G401.6 (cell line): ENCODE results near the gene RGPD5.
A peak's percentile ranks its signal among the peaks of the same experiment; 100 is the strongest.
"Not testable (repeated sequence)": the region's sequence is repeated elsewhere in the genome, so short reads cannot be mapped to it uniquely, and the experiment has no call there.

Source experiments
- FAIRE-seq: peaks from 2 replicates; lab custom pipeline; 2012; peaks lifted over from hg19 to GRCh38; lab: Jason Lieb, UNC

RGPD5 gene

GRCh38 chr2:109794074-109794737 lies at the start of gene RGPD5:
RGPD5 (plus strand) TSS chr2:109794305; CDS start chr2:109794466, 161 bp downstream.
- not testable (repeated sequence) for FAIRE-seq

DNA sequence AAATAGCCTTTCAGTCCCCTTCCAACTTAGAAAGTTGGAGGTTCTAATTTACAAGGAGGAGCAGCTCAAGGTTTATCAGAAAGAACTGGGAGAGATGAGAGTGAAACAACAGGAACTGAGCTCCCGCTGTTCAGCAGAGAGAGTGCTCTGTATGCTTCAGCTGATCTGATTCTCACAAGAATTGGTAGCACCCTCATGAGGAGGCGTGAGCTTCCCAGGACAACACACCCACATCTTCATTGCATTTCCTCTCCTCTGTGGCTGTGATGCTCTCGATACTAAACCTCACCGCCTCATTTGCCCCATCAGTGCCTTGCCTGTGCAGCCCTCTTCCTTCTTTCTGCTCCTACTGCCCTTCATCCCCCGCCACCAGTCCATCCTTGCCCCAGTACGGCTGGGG lies 42.5 kb upstream of the RGPD5 start:
- not testable (repeated sequence) for FAIRE-seq

DNA sequence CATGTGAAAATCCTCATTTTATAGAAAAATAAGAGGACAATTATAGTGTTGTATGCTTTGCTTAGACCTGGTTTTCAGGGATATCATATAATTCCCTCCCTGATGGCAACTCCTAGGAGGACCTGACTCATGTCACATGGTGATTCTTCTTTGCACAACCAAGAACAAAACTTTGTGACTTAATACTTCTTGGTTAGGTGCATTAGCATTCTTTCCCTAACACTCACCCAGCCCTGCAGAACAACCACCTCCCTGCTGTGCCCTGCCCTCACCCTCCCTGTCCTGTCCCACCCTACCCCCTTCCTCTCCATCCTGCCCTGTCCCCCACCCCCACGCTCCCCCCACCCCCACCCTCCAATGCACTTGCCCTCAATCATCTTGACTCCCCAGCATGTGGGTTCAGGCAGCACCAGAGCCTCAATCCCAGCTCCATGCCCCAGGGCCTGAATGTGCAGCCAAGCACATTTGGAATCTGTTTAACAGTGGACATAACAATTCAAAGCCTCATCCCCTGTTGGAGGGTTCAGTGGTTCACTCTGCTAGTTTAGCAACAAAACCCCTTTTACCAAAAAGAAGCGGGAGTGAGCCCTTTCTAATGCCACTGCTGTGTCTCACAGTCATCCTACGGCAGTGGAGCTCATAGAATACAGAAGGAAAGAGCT lies 36.8 kb upstream of the RGPD5 start:
- FAIRE-seq: not testable (repeated sequence)

GRCh38 chr2:109760265-109761042 lies 33.7 kb upstream of the RGPD5 start:
- not testable (repeated sequence) for FAIRE-seq

DNA sequence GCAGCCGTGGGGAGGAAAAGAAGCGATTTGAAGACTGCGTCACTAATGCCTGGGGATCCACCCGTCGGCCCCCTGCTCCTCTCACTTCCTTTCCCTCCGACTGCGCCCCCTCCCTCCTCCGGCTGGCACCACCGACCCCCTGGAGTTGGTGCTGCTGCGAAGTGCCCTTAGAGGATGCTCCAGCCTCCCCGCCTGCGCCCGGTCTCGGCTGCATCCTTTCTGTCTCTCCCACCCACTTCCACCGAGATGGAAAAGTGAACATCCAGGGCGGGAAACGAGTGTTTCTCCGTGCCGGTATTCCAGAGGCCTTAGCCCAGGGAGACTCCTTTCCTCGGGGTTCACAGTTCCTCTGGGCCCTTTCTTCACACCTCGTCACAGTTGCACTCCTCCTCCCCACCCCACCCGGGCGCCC lies 33.1 kb upstream of the RGPD5 start:
- not testable (repeated sequence) for FAIRE-seq

- FAIRE-seq: not testable (repeated sequence)
Measured at GRCh38 chr2:109761976-109762375, 32.1 kb upstream of the RGPD5 start.

GRCh38 chr2:109766074-109766473 lies 28.0 kb upstream of the RGPD5 start:
- FAIRE-seq: not testable (repeated sequence)

GRCh38 chr2:109766886-109767578 lies 27.1 kb upstream of the RGPD5 start:
- FAIRE-seq: not testable (repeated sequence)

GRCh38 chr2:109768934-109769333 lies 25.2 kb upstream of the RGPD5 start:
- not testable (repeated sequence) for FAIRE-seq

- FAIRE-seq: not testable (repeated sequence)
Measured at GRCh38 chr2:109779118-109779517, 15.0 kb upstream of the RGPD5 start.

GRCh38 chr2:109781147-109781816 lies 12.8 kb upstream of the RGPD5 start:
- not testable (repeated sequence) for FAIRE-seq

DNA sequence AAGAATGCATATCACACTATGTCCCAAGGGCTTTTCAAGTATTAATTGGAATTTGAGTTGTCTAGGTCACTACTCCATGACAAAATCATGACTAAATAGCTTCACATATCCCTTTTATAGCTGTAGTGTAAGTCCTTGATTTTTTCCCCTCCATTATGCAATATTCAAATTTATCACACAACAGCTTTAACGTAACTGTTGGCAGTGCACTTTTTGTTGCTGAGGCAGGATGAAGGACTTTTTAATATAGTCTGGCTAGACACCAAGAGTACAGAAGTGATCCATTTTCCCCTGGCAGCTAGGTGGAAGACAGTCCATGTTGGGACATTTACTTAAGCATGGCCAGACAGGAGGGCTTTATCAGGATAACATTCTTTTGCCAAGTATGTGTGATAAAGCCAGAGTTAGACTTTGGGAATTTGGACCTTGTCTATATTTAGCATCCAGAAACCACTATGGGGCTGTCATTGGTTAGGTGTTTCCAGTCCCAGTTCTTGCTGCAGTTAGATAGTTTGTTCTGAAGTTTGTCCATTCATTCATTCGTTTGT lies 11.6 kb upstream of the RGPD5 start:
- not testable (repeated sequence) for FAIRE-seq

- FAIRE-seq: not testable (repeated sequence)
Measured at GRCh38 chr2:109791530-109792279, 2.4 kb upstream of the RGPD5 start.

- not testable (repeated sequence) for FAIRE-seq
Measured at GRCh38 chr2:109792659-109793058, 1.4 kb upstream of the RGPD5 start.

DNA sequence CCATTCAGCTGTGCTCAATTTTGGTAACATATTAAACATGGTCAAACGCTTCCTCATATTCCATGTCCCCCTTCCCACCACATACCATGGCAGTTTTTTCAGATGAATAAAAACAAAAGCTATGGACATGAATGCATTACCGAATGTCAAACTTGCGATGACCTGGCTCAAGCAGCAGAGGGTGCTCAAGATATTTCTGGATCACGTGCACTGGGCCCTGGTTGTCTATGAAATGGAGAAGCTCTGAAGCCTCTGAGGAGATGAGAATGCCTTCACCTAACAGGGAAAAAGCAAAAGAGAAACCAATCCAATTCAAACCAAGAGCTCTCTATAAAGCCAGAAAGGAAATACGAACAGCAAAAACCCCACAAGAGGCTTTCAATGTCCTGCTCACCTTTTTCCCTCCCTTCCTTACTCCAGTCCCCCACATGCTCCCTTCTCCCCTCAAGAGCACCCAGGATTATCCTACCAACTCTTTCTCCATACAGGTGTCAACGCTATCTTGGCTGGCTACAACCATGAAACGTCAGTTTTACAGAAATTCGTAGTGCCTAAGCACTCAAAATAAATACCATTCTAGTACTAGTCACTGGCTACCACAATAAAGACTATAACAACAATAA lies 77.1 kb downstream of the RGPD5 start:
- FAIRE-seq: peak; percentile 72

GRCh38 chr2:109876625-109877024 lies 82.5 kb downstream of the RGPD5 start:
- FAIRE-seq: not testable (repeated sequence)

DNA sequence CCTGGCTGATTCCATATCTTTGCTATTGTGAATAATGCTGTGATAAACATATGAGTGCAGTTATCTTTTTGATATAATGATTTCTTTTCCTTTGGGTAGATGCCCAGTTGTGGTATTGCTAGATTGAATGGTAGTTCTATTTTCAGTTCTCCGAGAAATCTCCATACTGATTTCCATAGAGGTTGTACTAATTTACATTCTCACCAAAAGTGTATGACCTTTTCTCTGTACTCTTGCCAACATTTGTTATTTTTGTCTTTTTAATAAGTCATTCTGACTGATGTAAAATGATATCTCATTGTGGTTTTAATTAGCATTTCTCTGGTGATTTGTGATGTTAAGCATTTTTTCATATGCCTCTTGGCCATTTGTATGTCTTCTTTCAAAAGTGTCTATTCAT lies 88.0 kb downstream of the RGPD5 start:
- FAIRE-seq: not testable (repeated sequence)

DNA sequence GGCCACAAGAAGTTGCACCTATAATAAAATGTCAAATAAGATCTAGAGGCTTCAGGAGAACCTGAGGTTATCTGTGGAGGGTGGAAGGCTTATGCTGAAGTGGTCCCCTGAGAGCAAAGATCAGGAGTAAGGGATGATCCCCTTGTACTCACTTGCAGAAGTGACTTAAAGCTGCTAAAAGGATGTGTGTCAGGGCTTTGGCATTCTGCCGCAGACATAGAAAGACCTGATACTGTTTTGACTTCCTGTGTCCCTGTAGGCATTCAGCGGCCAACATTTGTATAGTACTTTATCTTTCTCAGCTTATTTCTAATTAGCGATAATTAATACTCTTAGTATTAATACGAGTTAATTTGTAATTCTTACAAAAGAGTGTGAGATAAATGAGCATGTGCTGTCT lies 94.3 kb downstream of the RGPD5 start:
- FAIRE-seq: not testable (repeated sequence)

GRCh38 chr2:109889909-109890308 lies 95.8 kb downstream of the RGPD5 start:
- FAIRE-seq: not testable (repeated sequence)

GRCh38 chr2:109891024-109891423 lies 96.9 kb downstream of the RGPD5 start:
- not testable (repeated sequence) for FAIRE-seq
